NCI-H510A (cell line): ENCODE measurements around the gene KCNAB2.
A peak's percentile ranks its signal among the peaks of the same experiment; 100 is the strongest.

Experiments
- DNase-seq: peaks from one replicate; lab custom pipeline; 2025; lab: John Stamatoyannopoulos, UW

Gene KCNAB2

DNA sequence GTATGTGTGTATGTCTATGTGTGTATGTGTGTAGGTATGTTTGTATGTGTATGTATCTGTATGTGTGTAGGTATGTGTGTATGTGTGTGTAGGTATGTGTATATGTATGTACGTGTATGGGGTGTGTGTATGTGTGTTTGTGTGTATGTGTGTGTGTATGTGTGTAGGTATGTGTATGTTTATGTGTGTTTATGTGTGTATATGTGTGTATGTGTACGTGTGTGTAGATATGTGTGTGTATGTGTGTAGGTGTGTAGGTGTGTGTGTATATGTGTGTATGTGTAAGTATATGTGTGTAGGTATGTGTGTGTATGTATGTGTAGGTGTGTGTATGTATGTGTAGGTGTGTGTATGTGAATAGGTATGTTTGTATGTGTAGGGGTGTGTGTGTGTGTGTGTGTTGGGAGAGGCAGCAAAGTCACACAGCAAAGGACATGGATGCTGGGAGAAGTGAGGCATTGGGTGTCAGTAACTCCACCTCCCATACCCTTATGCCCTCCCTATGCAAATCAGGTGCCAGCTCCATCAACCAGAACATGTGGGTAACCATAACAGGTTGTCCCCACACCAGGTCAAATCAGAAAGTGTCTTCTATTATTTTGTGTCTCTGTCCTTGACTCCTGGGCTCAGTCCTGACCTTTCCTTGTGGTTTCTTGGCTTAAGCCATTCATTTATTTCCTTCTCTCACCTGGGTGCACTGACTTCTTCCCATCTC, 15.0 kb upstream of the KCNAB2 start:
- no peak for DNase-seq

DNA sequence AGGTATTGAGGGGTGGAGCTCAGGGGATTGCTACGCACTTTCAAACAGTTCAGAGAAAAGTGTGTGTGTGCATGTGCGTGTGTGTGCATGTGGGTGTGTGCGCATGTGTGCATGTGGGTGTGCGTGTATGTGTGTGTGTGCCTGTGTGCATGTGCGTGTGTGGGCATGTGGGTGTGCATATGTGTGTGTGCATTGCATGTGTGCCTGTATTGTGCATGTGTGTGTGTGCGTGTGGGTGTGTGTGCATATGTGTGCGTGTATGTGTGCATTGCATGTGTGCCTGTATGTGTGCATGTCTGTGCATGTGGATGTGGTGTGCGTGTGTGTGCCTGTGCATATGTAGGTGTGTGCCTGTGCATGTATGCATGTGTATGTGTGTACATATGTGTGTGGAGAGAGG, 12.6 kb upstream of the KCNAB2 start:
- no peak for DNase-seq

DNA sequence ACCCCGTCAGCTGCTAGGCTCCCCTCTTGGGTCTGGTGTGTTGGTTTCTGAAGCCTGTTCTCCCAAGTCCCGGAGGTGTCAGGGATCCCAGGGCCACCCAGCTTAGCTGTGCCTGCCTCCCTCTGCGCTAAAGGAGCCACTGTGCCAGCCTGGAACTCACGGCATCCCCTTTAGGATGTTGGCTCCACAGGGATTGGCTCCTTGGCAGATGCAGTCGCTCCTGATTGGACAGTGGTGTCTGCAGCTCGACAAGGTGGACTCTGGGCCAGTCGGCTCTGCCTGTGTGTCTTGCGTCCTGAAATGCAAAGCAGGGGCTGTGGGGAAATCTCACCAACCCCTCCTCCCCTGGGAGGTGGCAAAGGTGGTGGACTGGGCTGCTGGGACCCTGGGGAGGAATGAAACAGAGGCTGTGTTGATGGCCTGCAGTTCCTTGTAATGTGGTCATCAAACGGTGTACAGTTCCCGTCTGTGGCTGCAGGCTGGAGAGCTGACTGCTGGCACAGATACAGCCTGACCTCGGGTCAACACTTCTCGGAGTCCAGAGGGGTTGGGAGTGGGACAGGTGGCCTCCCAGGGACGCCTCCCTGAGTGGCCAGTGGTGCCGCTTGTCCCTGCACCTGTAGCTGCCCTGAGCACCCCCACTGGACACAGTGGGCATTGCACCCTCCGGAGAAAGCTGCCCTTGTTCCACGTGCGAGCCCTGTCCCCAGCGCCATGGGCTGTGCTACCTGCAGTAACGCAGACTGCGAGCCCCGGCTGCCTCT, 11.5 kb upstream of the KCNAB2 start:
- peak; percentile 82 for DNase-seq

- DNase-seq: no peak
Measured at GRCh38 chr1:6034750-6035096, 11.0 kb upstream of the KCNAB2 start.

GRCh38 chr1:6035303-6035702, 10.4 kb upstream of the KCNAB2 start:
- DNase-seq: no peak

GRCh38 chr1:6035719-6036118, 10.0 kb upstream of the KCNAB2 start:
- no peak for DNase-seq

DNA sequence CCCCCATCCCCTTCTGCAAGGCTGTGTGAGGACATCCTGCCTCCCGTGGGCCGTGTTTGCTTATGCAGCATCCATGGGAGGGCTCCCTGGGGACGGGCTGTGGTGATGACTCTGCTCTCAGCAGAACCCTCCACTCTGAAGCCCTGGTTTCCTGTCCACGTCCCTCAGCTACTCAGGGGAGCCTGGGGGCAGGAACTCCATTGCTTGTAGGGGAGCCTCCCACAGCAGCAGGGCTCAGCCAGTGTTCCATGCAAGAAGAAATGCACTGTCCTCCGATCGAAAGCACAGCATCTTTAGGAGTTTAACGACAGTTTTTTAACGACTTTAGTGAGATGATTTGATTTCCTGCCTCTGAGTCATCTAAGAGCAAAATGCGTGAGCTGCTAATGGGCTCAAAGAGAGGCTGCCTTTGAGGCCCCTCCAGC, 8.3 kb upstream of the KCNAB2 start:
- DNase-seq: no peak

DNA sequence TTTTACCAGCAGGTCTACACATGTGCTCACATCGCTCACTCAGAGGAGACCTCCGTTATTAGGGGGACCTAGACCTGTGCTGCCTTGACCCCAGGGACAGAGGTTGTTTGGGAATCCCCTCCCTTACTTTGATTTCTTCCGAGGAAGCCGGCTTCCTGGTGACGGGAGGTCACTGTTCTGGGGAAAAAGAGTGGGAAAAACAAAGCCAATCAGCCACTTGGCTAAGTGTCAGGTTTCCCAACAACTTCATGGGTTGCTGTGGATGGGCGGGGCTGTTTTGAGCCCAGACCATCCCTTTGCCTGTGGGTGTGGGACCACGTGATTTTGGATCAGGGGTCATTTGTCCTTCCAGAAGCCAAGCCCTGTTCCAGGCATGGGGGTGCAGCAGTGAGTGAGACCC, 7.1 kb upstream of the KCNAB2 start:
- DNase-seq: no peak

GRCh38 chr1:6039031-6039430, 6.7 kb upstream of the KCNAB2 start:
- DNase-seq: no peak

DNA sequence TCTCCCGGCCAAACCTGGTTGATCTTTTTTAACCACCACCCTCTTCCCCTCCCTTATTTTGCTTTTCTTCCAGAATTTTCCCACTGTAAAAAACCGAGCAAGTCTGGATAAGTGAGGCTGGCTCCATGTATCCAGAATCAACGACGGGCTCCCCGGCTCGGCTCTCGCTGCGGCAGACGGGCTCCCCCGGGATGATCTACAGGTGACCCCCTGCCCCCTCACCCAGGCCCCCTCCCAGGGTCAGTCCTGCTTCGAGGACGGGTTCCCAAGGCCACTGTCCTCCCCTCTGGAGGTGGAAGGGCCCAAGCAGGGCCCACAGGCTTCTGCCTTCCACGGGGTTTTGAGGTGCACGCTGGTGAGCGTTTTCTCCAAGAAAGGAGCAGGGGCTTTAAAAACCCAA, 5.2 kb upstream of the KCNAB2 start:
- DNase-seq: no peak

- no peak for DNase-seq
Measured at GRCh38 chr1:6040861-6041415, 4.8 kb upstream of the KCNAB2 start.

DNA sequence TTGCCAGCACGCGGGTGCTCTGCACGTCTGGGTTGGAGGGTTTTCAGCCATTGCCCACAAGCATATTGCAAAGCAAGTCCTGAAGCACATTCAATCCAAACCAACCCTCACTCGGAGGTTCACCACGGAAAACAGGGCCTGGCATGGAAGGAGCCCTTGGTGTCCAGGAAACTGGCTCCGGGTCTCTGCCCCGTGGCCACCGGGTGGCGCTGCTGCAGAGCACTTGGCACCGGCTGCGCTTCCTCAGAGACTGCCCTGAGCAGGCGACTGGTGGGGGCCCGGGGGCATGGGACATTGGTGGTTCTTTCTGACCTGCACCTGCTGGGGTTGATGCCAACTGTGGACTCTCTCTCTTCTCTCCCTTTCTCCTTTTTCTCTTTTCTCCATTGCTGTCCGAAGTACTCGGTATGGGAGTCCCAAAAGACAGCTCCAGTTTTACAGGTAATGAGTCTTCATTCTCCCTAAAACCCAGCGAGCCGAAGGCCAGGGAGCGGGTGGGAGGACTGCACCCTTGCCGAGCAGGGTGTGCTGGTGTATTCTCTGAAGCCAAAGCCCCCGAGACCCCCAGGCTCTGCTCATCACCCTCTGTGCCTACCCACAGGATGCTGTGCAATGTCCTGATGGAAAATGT, 4.1 kb upstream of the KCNAB2 start:
- DNase-seq: no peak

- no peak for DNase-seq
Measured at GRCh38 chr1:6043561-6043960, 2.1 kb upstream of the KCNAB2 start.

- no peak for DNase-seq
Measured at GRCh38 chr1:6044481-6045109, 1.1 kb upstream of the KCNAB2 start.

DNA sequence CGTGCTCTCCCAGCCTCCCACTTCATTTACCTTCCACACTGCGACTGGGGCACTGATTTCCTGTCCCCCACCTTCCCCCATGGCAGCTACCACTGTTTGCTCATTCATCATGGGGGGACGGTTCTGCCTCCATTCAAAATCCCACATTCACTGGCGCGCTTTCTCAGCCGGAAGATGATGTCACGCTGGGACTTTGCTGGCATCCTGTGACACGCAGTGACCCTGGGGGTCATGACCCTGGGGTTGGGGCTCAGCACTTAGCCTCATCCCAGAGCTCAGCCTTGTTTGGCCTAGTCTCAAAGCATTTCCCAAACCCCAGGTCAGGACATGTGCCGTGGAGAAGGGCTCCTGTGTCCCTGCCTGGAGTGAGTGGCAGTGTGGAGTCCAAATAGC, 582 bp upstream of the KCNAB2 start:
- no peak for DNase-seq

- DNase-seq: no peak
Measured at GRCh38 chr1:6046279-6046678, 591 bp downstream of the KCNAB2 start.

DNA sequence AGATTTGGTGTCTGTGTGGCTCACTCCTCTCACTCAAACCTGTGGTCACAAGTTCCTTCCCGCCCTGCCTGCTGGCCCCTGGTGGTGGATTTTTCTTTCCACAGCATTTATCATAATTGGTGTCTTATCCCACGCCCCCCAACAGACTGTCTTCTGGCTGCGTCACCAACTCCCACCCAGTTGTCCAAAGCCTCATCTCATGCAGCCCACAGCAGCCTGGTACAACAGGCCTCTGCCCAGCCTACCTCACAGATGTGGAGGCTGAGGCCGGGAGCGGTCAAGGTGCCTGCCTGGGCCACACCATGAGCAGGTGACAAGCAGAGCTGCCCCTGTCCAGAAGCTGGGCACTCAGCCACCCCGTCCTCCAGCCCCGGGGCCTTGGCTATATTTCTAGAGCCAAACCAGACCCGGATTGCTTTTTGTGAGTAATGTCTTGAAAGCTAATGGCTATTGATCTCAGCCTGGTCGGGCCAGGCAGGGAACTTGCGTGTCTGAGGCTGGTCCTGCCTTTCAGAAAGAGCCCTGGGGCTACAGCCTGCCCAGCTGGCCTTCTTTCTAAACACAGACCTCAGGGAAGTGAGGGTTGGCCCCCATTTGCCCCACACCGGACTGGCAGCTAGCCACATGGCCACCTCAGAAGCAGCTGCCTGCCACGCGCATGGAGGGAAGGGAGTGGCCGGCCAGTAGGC, 2.6 kb downstream of the KCNAB2 start:
- DNase-seq: no peak

DNA sequence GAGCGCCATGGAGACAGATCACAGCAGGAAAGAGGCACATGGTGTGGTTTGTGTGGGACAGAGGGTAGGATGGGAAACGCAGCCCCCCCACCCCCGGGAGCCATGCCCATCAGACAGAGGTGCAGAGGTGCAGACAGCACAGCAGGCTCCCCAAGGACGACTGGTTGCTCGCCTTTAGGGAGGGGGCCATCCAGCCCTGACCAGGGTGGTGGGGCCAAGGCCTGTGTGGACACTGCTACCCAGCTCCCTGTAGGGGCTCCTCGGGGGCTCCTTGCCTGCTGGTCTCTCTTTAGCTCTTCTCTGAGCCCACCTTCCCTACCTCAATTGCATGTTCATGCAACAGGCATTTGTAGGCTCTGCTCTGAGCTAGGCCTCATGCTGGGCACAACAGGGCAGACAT, 3.7 kb downstream of the KCNAB2 start:
- no peak for DNase-seq

GRCh38 chr1:6051423-6051822, 5.7 kb downstream of the KCNAB2 start:
- no peak for DNase-seq

- DNase-seq: no peak
Measured at GRCh38 chr1:6052543-6053205, 7.0 kb downstream of the KCNAB2 start.

- no peak for DNase-seq
Measured at GRCh38 chr1:6053206-6053546, 7.5 kb downstream of the KCNAB2 start.

DNA sequence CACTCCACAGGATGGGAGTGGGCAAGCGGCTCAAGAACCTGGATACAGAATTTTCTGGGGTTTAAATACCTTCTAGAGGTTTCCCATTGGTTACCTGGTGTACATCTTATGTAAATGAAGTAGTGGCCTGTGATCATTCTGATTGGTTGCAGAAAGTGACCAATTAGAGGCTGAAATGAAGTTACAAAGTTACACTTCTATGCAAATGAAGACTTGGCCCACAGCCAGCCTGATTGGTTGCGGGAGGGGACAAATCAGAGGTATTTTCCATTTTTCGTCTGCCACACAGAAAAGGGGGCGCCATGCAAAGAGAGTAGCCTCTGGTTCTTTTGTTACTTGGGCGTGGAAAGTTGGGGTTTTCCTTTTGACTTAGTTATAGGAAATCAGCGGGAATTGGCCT, 8.9 kb downstream of the KCNAB2 start:
- DNase-seq: no peak
